GM19324 (cell line): ENCODE results near the gene IGF2R.

Source experiments
- ATAC-seq: cut with Tn5 transposase; IDR thresholded peaks from one replicate; pipeline ENCODE4 v1.9.1; 2021; ENCODE audit warnings: mild to moderate bottlenecking, moderate library complexity; ENCODE audit not compliant: unreplicated experiment, low FRiP score

The IGF2R gene

GRCh38 chr6:160013987-160014868 is 45.3 kb downstream of the IGF2R start:
- no peak for ATAC-seq

DNA sequence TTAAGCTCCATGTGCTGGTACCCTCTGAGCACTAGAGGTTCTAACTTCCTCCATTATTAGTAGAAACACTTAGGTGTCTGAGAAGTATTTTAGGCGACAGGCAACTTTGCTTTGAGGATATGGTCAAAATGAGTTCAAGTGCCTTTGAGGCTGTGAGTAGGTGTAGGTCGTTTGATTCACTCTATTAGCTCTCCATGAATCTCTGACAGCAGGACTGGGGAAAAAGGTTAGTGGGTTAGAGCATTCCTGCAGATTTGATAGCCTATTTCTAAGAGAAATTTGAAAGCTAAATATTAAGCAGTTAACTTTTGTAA is 45.9 kb downstream of the IGF2R start:
- no peak for ATAC-seq

GRCh38 chr6:160015778-160016684 is 47.1 kb downstream of the IGF2R start:
- ATAC-seq, result no peak

GRCh38 chr6:160022101-160022500 is 53.2 kb downstream of the IGF2R start:
- ATAC-seq, result no peak

GRCh38 chr6:160022793-160023192 is 53.9 kb downstream of the IGF2R start:
- no peak for ATAC-seq

DNA sequence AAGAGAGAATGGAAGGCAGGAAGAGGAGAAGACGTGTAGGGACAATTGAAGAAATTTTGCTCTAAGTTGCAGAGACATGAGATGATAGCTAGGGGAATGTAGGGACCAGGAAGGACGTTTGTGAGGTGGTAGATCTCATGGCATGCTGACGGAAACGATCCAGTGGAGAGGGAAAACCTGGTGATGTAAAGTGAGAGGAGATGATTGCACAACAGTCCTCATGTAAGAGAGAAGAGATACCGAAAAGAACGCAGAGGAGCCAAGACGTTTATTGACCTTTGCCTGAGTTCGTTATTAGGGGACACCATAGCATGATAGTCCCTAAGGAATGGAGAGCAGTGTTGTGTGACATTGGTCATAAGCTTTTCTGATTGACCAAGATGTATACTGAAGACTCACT is 55.3 kb downstream of the IGF2R start:
- no peak for ATAC-seq

DNA sequence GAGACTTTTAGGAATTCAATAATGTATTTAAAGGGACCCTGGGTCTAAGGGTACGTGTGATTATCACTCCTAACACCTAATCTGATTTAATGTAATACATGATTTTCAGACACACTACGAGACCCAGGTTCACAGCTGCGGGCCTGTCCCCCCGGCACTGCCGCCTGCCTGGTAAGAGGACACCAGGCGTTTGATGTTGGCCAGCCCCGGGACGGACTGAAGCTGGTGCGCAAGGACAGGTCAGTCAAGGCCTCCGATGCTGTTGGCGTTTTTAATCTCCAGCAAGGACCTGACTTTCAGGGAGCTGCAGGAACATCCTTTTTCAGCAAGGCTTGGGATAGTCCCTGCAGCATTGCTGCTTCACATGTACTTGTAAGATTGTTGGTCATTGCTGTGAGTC is 58.2 kb downstream of the IGF2R start:
- ATAC-seq, result no peak

DNA sequence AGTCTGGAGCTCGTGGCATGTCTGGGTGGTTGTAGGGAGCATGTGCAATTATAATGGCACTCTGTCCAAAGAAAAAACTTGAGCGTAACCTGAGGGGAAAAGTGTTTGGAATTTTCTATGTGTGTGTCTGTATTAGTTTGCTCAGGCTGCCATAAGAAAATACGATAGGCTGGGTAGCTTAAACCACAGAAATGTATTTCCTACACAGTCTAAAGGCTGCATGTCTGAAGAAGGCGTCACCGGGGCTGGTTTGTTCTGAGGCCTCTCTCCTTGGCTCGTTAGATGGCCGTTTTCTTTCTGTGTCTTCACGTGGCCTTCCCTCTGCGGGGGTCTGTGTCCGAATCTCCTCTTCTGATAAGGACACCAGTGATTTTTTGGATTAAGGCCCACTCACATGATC is 59.0 kb downstream of the IGF2R start:
- no peak for ATAC-seq

- no peak for ATAC-seq
Measured at GRCh38 chr6:160028487-160029275, 59.8 kb downstream of the IGF2R start.

DNA sequence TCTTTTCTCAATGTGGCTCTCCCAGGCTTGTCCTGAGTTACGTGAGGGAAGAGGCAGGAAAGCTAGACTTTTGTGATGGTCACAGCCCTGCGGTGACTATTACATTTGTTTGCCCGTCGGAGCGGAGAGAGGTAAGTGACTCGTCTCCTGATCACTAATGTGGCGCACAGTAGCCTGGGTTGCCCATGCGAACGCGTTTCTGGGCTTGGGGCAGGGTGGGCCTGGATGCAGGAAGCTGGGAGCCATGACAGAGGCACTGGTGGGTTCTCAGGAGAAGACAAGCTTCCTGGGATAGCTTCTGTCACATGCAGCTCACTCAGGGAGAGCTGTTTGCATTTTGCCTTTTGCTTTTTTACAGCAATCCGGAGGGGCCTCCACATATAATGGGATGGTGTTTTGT is 60.6 kb downstream of the IGF2R start:
- no peak for ATAC-seq

- no peak for ATAC-seq
Measured at GRCh38 chr6:160030103-160030502, 61.2 kb downstream of the IGF2R start.

DNA sequence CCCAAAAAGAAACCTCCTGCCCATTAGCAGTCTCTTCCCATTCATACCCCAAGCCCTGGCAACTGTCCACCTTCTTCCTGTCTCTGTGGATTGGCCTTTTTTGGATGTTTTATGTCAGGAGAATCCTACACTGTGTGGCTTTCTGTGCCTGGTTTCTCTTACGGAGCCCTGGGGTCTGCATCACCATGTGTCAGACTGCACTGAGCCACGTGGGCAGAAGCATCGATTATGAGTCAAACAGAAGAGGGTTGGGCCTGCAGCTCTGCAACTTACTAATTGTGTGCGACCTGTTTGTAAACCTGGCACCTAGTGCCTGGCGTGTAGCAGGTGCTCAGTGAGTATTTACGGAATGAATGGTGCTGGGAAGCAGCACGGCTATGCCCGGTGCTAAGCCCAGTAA is 62.6 kb downstream of the IGF2R start:
- no peak for ATAC-seq

DNA sequence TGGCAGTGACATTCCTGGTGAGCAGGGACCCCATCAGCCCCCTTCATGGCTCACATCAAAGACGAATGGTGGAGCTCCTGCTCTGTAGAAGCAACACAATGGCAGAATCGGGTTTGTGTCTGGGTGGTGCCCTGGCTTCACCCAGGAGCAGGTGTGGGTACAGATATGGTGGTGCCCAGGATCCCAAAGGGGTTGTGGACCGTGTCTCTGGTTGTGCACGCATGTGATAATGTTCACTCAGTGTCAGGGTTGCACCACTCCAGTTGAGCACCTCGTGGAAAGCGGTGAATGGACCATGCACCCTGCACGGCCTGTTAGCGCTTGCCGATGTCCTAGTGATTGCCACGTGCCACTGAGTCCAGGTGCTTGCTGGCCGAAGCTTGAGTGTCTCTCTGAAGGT is 63.0 kb downstream of the IGF2R start:
- ATAC-seq, result no peak

DNA sequence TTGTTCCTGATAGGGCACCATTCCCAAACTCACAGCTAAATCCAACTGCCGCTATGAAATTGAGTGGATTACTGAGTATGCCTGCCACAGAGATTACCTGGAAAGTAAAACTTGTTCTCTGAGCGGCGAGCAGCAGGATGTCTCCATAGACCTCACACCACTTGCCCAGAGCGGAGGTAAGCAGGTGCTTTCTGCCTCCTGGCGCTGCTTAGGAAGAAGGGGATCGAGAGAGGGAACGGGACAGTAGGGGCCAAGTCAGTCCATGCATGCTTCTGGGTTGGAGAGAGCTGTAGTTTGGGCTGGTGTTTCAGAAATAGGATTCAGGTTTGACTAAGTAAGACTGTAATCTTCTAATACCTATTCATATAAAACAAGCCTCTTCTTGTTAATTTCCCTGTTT is 63.7 kb downstream of the IGF2R start:
- no peak for ATAC-seq

GRCh38 chr6:160034036-160034930 is 65.4 kb downstream of the IGF2R start:
- no peak for ATAC-seq

DNA sequence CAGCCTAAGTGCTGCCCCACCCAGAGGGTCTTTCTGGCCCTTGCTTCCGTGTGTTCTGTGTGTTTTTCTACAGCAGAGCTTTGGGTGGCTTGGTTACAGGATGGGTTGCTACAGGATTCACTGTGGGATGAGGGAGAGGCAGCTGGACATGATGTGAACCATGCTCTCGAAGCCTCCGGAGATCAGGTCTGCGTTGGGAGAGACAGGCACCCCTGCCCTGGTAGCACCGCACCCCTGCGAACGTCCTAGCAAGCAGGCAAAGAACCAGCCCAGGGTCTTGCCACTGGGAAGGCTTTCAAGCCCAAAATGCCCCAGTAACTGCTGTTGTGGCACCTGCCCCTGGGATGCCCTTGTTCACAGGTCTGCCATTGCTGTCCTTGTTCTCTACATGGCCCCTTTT is 66.4 kb downstream of the IGF2R start:
- no peak for ATAC-seq

- no peak for ATAC-seq
Measured at GRCh38 chr6:160035693-160036330, 66.9 kb downstream of the IGF2R start.

GRCh38 chr6:160036331-160036695 is 67.4 kb downstream of the IGF2R start:
- ATAC-seq, result no peak

GRCh38 chr6:160036790-160037206 is 67.9 kb downstream of the IGF2R start:
- ATAC-seq, result no peak
